Measurements from ENCODE around the gene APOBEC3H.
A peak's percentile ranks its signal among the peaks of the same experiment; 100 is the strongest.

The APOBEC3H gene

DNA sequence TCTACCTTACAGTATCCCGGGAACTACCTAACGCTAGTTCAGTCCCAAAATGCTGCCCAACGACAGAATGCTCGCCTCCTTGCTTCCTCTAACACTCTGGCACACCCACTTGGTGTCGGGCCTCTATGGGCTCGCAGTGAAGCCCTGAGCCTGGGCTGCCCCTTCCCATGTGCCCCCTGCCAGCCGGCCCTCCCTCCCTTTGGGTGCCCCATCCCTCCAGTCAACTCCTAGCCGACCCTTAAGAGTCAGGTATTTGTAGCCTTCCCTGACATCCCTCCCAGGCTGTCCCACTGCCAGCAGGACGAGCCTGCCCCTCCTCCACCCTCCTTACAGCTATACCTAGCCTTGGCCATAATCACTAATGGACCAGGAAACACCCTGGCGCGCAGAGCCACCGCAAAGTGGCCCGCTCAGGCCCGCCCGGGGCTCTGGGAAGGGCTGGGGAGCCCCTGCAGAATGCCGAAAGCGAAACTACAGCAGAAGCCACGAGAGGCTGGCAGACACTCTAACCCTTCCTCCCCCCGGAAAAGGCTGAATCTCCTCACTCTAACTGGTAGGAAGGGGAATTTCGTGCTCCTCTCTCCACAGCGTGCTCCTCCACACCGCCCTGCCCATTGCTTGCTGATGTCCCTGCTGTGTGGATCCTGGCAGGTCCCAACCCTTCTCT is 47.2 kb downstream of the APOBEC3H start:
- no peak overlapping the region for H3K4ac ChIP-seq (ENCODE audit: low read depth, low read length)
- no peaks in the 10 kb centered on the region for H3K79me2 ChIP-seq (ENCODE audit: control insufficient read depth, insufficient read depth, low read length)
- peak overlapping the region; percentile 97 for H3K4me2 ChIP-seq (ENCODE audit: low read length)
- no peaks in the 10 kb centered on the region for H3K36me3 ChIP-seq (ENCODE audit: control insufficient read depth, insufficient read depth, low read length)
- no peak overlapping the region for H2BK120ac ChIP-seq (ENCODE audit: low read depth, low read length)
- H3K27ac ChIP-seq (ENCODE audit: low read depth, low read length): no peak overlapping the region
- H2BK15ac ChIP-seq (replicated peaks; ENCODE audit: low read depth): no peak overlapping the region
- no peak overlapping the region for H3K4me3 ChIP-seq (ENCODE audit: low read length)
- peak overlapping the region; percentile 80 for H3K23ac ChIP-seq (ENCODE audit: low read length)
- DNase-seq: peak; percentile 61
- H3K27me3 ChIP-seq (ENCODE audit: insufficient read depth, low read length, poor library complexity): no peaks in the 10 kb centered on the region
- peak overlapping the region; percentile 69 for H2AK5ac ChIP-seq (ENCODE audit: low read length)
- peak overlapping the region; percentile 50 for H2BK5ac ChIP-seq (ENCODE audit: low read length)
- no CpG with 5 or more reads among the region's 22 CpGs for WGBS (ENCODE audit: extremely low coverage, insufficient coverage, low lambda C conversion rate)
- H4K8ac ChIP-seq (ENCODE audit: low read depth, low read length): no peak overlapping the region
- H3K4me1 ChIP-seq (ENCODE audit: control insufficient read depth, low read depth, low read length): peaks cover 5% of the 10 kb centered on the region
- H3K18ac ChIP-seq (ENCODE audit: low read length): no peak overlapping the region
- H4K5ac ChIP-seq (ENCODE audit: low read length): no peak overlapping the region
- H3K79me1 ChIP-seq (ENCODE audit: low read length): no peaks in the 10 kb centered on the region
- H3K56ac ChIP-seq (ENCODE audit: low read length): peak overlapping the region; percentile 88
- H3K9ac ChIP-seq (ENCODE audit: low read length): peak overlapping the region; percentile 64

GRCh38 chr22:39146256-39147101 is 49.4 kb downstream of the APOBEC3H start:
- Histone ChIP-seq H2BK5ac (ENCODE audit: low read length) (no peak overlapping the region), H3K4me2 (ENCODE audit: low read length) (peak overlapping the region; percentile 80), H3K79me1 (ENCODE audit: low read length) (no peaks in the 10 kb centered on the region), H2BK120ac (ENCODE audit: low read depth, low read length) (no peak overlapping the region), H3K9ac (ENCODE audit: low read length) (peak overlapping the region; percentile 65), H2AK5ac (ENCODE audit: low read length) (no peak overlapping the region), H3K4me1 (ENCODE audit: control insufficient read depth, low read depth, low read length) (peaks cover 5% of the 10 kb centered on the region), H4K5ac (ENCODE audit: low read length) (no peak overlapping the region), H3K27ac (ENCODE audit: low read depth, low read length) (no peak overlapping the region), H3K36me3 (ENCODE audit: control insufficient read depth, insufficient read depth, low read length) (no peaks in the 10 kb centered on the region), H2BK15ac (replicated peaks; ENCODE audit: low read depth) (no peak overlapping the region), H3K4me3 (ENCODE audit: low read length) (no peak overlapping the region), H3K18ac (ENCODE audit: low read length) (no peak overlapping the region), H3K23ac (ENCODE audit: low read length) (no peak overlapping the region), H3K79me2 (ENCODE audit: control insufficient read depth, insufficient read depth, low read length) (no peaks in the 10 kb centered on the region), H3K27me3 (ENCODE audit: insufficient read depth, low read length, poor library complexity) (no peaks in the 10 kb centered on the region), H4K8ac (ENCODE audit: low read depth, low read length) (no peak overlapping the region), H3K4ac (ENCODE audit: low read depth, low read length) (no peak overlapping the region), H3K56ac (ENCODE audit: low read length) (peak overlapping the region; percentile 83)
- DNase-seq: no peak
- WGBS (ENCODE audit: extremely low coverage, insufficient coverage, low lambda C conversion rate): no CpG with 5 or more reads among the region's 6 CpGs

DNA sequence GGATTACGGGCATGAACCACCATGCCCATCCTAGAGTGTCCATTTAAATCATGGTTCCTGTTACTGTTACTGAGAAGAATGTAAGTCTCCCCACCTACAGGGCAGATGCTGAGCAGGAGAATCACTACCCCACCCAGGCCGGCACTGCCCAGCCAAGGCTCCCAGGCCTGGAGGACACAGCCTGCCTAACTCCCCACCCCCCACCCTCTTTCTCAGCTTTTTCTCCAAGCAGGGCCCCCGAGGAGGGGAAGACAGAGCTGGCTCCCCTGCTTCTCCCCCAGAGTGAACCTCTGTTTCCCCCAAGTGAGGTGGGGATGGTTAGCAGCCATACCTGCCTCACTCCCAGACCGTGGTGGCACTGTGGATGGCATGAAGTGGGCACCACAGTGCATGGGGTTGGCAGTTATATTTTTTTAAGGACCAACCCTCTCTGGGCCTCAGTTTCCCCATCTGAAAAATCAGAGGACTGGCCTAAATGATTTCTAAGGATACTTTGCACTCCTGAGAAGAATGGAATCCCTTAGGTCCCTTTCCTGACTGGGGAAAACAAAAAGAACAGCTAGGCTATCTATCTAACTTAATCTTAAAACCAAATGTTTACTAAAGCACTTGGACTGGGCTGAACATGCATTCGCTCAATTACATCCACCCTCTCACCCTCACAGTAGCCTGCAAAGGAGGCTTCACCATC is 50.4 kb downstream of the APOBEC3H start:
- Histone ChIP-seq H2BK15ac (replicated peaks; ENCODE audit: low read depth) (no peak overlapping the region), H2BK120ac (ENCODE audit: low read depth, low read length) (no peak overlapping the region), H3K27me3 (ENCODE audit: insufficient read depth, low read length, poor library complexity) (no peaks in the 10 kb centered on the region), H3K4me2 (ENCODE audit: low read length) (no peak overlapping the region), H3K79me2 (ENCODE audit: control insufficient read depth, insufficient read depth, low read length) (no peaks in the 10 kb centered on the region), H3K79me1 (ENCODE audit: low read length) (no peaks in the 10 kb centered on the region), H3K27ac (ENCODE audit: low read depth, low read length) (no peak overlapping the region), H3K9ac (ENCODE audit: low read length) (no peak overlapping the region), H3K4me3 (ENCODE audit: low read length) (no peak overlapping the region), H3K18ac (ENCODE audit: low read length) (no peak overlapping the region), H3K23ac (ENCODE audit: low read length) (no peak overlapping the region), H2BK5ac (ENCODE audit: low read length) (no peak overlapping the region), H3K36me3 (ENCODE audit: control insufficient read depth, insufficient read depth, low read length) (no peaks in the 10 kb centered on the region), H3K4ac (ENCODE audit: low read depth, low read length) (no peak overlapping the region), H2AK5ac (ENCODE audit: low read length) (no peak overlapping the region), H4K5ac (ENCODE audit: low read length) (no peak overlapping the region), H4K8ac (ENCODE audit: low read depth, low read length) (no peak overlapping the region), H3K56ac (ENCODE audit: low read length) (no peak overlapping the region), H3K4me1 (ENCODE audit: control insufficient read depth, low read depth, low read length) (peaks cover 5% of the 10 kb centered on the region)
- no peak for DNase-seq
- WGBS (ENCODE audit: extremely low coverage, insufficient coverage, low lambda C conversion rate): no CpG with 5 or more reads among the region's 5 CpGs

DNA sequence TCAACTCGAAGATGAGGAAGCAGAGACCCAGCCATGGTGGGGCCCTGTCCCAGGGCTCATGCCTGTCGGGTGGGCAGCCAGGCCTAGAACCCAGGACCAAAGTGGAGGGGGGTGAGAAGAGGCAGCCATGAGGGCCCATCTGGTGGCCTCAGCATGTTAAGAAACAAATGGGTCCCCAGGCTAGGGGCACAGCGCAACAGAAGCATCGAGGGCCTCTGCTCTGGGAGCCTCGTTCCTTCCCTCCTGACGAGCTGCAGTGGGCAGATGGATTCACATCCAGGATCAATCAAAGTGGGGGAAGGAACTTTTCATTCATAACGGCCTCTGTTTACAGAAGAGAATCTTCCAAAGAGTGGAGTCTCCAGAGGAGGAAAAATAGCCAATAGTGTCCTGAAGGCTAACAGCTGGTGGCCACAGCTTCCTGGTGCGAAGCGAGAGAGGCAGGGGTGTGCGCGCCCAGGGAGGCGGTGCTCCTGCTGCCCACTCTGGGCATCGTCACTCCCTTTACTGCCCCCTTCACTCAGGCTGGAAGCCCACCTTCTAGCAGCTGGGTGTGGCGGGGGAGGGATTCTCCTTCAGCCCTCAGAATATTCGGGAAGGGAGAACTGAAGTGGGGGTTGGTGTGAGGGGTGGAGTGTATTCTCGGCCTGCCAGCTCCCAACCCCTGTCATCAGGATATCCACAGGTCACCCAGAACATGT is 51.1 kb downstream of the APOBEC3H start:
- H2BK5ac ChIP-seq (ENCODE audit: low read length): no peak overlapping the region
- no peak overlapping the region for H2AK5ac ChIP-seq (ENCODE audit: low read length)
- peaks cover 5% of the 10 kb centered on the region for H3K4me1 ChIP-seq (ENCODE audit: control insufficient read depth, low read depth, low read length)
- no peaks in the 10 kb centered on the region for H3K27me3 ChIP-seq (ENCODE audit: insufficient read depth, low read length, poor library complexity)
- H3K79me1 ChIP-seq (ENCODE audit: low read length): no peaks in the 10 kb centered on the region
- no peak overlapping the region for H4K5ac ChIP-seq (ENCODE audit: low read length)
- no peak overlapping the region for H3K4me2 ChIP-seq (ENCODE audit: low read length)
- WGBS (ENCODE audit: extremely low coverage, insufficient coverage, low lambda C conversion rate): no CpG with 5 or more reads among the region's 16 CpGs
- H3K18ac ChIP-seq (ENCODE audit: low read length): no peak overlapping the region
- H2BK120ac ChIP-seq (ENCODE audit: low read depth, low read length): no peak overlapping the region
- H3K4me3 ChIP-seq (ENCODE audit: low read length): no peak overlapping the region
- H3K9ac ChIP-seq (ENCODE audit: low read length): no peak overlapping the region
- no peak overlapping the region for H3K27ac ChIP-seq (ENCODE audit: low read depth, low read length)
- peak overlapping the region; percentile 15 for H3K56ac ChIP-seq (ENCODE audit: low read length)
- no peak overlapping the region for H3K23ac ChIP-seq (ENCODE audit: low read length)
- no peaks in the 10 kb centered on the region for H3K79me2 ChIP-seq (ENCODE audit: control insufficient read depth, insufficient read depth, low read length)
- no peak for DNase-seq
- H3K36me3 ChIP-seq (ENCODE audit: control insufficient read depth, insufficient read depth, low read length): no peaks in the 10 kb centered on the region
- H2BK15ac ChIP-seq (replicated peaks; ENCODE audit: low read depth): no peak overlapping the region
- no peak overlapping the region for H4K8ac ChIP-seq (ENCODE audit: low read depth, low read length)
- H3K4ac ChIP-seq (ENCODE audit: low read depth, low read length): no peak overlapping the region

- H3K79me1 ChIP-seq (ENCODE audit: low read length): no peaks in the 10 kb centered on the region
- H3K27ac ChIP-seq (ENCODE audit: low read depth, low read length): no peak overlapping the region
- no peak overlapping the region for H3K4me2 ChIP-seq (ENCODE audit: low read length)
- no peak overlapping the region for H3K9ac ChIP-seq (ENCODE audit: low read length)
- H2BK5ac ChIP-seq (ENCODE audit: low read length): no peak overlapping the region
- no peak overlapping the region for H3K4ac ChIP-seq (ENCODE audit: low read depth, low read length)
- H4K8ac ChIP-seq (ENCODE audit: low read depth, low read length): no peak overlapping the region
- H3K18ac ChIP-seq (ENCODE audit: low read length): no peak overlapping the region
- no peak overlapping the region for H2BK120ac ChIP-seq (ENCODE audit: low read depth, low read length)
- no peak overlapping the region for H3K23ac ChIP-seq (ENCODE audit: low read length)
- peaks cover 4% of the 10 kb centered on the region for H3K27me3 ChIP-seq (ENCODE audit: insufficient read depth, low read length, poor library complexity)
- H3K36me3 ChIP-seq (ENCODE audit: control insufficient read depth, insufficient read depth, low read length): no peaks in the 10 kb centered on the region
- H2BK15ac ChIP-seq (replicated peaks; ENCODE audit: low read depth): no peak overlapping the region
- WGBS (ENCODE audit: extremely low coverage, insufficient coverage, low lambda C conversion rate): no CpG with 5 or more reads among the region's 9 CpGs
- H4K5ac ChIP-seq (ENCODE audit: low read length): no peak overlapping the region
- peaks cover 5% of the 10 kb centered on the region for H3K4me1 ChIP-seq (ENCODE audit: control insufficient read depth, low read depth, low read length)
- no peak overlapping the region for H3K4me3 ChIP-seq (ENCODE audit: low read length)
- peak; percentile 73 for DNase-seq
- H3K56ac ChIP-seq (ENCODE audit: low read length): peak overlapping the region; percentile 15
- no peaks in the 10 kb centered on the region for H3K79me2 ChIP-seq (ENCODE audit: control insufficient read depth, insufficient read depth, low read length)
- H2AK5ac ChIP-seq (ENCODE audit: low read length): no peak overlapping the region
These were observed 51.9 kb downstream of the APOBEC3H start for GRCh38 chr22:39148727-39149535.

Data from mesendoderm (in vitro differentiated cells).